Transverse colon (tissue), 4 donors: ENCODE results near the gene GMPPA. TPM values are rescaled to one million over a fixed set of nuclear protein-coding genes. Genes with fewer than 3 reads are reported as not detected.

Source experiments
- DNase-seq: peaks from one replicate; pipeline ENCODE4 v3.0.0-alpha.2; 2019
- H3K27ac ChIP-seq, 4 donors: fragments of 200-600 bp; sonication (generic); 2 replicates each; pipeline ENCODE4 v1.5.1; 2016 to 2018; ENCODE audit warnings: inconsistent platforms in 4 of 4
- H3K27me3 ChIP-seq: fragments of 200-600 bp; sonication (generic); 2 replicates; pipeline ENCODE4 v1.5.1; 2017; ENCODE audit warnings: inconsistent platforms
- H3K36me3 ChIP-seq, 4 donors: fragments of 200-600 bp; sonication (generic); 2 replicates each; pipeline ENCODE4 v1.5.1; 2017 to 2019; ENCODE audit warnings: inconsistent platforms in 4 of 4
- H3K4me1 ChIP-seq, 4 donors: fragments of 200-600 bp; sonication (generic); 2 replicates each; pipeline ENCODE4 v1.5.1; 2017 to 2020; ENCODE audit warnings: inconsistent platforms in 4 of 4
- H3K4me3 ChIP-seq, 4 donors: fragments of 200-600 bp; sonication (generic); 1 replicate in 1 of 4; 2 replicates in 3 of 4; pipeline versions ENCODE4 v1.5.1 to v1.6.1; 2017 to 2019; ENCODE audit warnings: inconsistent platforms in 4 of 4
- H3K9me3 ChIP-seq, 2 donors: fragments of 200-600 bp; sonication (generic); 2 replicates each; pipeline ENCODE4 v1.5.1; 2017 to 2019; ENCODE audit warnings: inconsistent platforms in 2 of 2
- EP300 ChIP-seq: sonication (generic); formaldehyde crosslinking; IDR thresholded peaks from one replicate; pipeline ENCODE4 v1.6.1; 2017; ENCODE audit warnings: antibody characterized with exemption, low read depth
- POLR2A ChIP-seq: fragments of 450-650 bp; IDR thresholded peaks from one replicate; pipeline ENCODE4 v1.6.1; 2016; ENCODE audit warnings: antibody characterized with exemption, mild to moderate bottlenecking, moderate library complexity
- POLR2AphosphoS5 ChIP-seq, 3 donors: sonication (generic); formaldehyde crosslinking; IDR thresholded peaks; one replicate each; pipeline ENCODE4 v1.6.1; 2016; ENCODE audit warnings: antibody characterized with exemption in 3 of 3
- WGBS, 2 donors: methylation state at CpG; one replicate each; pipeline ENCODE4 v1.1.5; 2018; ENCODE audit warnings: low coverage in 1 of 2; 5-methylcytosine and 5-hydroxymethylcytosine counted together
- in situ Hi-C, 4 donors: fragments of 200-750 bp; cut with MboI; loops; one replicate each; pipeline versions ENCODE4 v1.15.0 to v1.15.1; 2017; ENCODE audit warnings: low sequenced_read_pairs in 3 of 4, low pct_ligation_motif_present in 1 of 4, low pct_unique_long_range_greater_than_20kb in 1 of 4
- intact Hi-C: fragments of 100-400 bp; cut with DNase I; formaldehyde crosslinking; loops from one replicate; pipeline ENCODE4 v1.15.1; 2023; ENCODE audit warnings: low total_unique reads
- total RNA-seq, 4 donors: library from RNA; depleted of rRNA; stranded (reverse); fragments of >200 nt; gene quantifications; one replicate each; pipeline ENCODE4 v1.1.0, GENCODE V29; 2016
- TF ChIP-seq, protein P1 (sequence below), 5 experiments: fragments of 200-600 bp in 3 of 5; fragments of 450-650 bp in 2 of 5; sonication (generic) in 3 of 5; IDR thresholded peaks; 1 replicate in 2 of 5; 2 replicates in 3 of 5; pipeline ENCODE4 v1.5.1; 2016 to 2017; ENCODE audit warnings: antibody characterized with exemption in 5 of 5, inconsistent platforms in 3 of 5, mild to moderate bottlenecking in 2 of 5, moderate library complexity in 1 of 5

GMPPA gene
- total RNA-seq, 4 donors from 2014 or later = 25.1 to 41.1 (median 36.4) TPM

DNA sequence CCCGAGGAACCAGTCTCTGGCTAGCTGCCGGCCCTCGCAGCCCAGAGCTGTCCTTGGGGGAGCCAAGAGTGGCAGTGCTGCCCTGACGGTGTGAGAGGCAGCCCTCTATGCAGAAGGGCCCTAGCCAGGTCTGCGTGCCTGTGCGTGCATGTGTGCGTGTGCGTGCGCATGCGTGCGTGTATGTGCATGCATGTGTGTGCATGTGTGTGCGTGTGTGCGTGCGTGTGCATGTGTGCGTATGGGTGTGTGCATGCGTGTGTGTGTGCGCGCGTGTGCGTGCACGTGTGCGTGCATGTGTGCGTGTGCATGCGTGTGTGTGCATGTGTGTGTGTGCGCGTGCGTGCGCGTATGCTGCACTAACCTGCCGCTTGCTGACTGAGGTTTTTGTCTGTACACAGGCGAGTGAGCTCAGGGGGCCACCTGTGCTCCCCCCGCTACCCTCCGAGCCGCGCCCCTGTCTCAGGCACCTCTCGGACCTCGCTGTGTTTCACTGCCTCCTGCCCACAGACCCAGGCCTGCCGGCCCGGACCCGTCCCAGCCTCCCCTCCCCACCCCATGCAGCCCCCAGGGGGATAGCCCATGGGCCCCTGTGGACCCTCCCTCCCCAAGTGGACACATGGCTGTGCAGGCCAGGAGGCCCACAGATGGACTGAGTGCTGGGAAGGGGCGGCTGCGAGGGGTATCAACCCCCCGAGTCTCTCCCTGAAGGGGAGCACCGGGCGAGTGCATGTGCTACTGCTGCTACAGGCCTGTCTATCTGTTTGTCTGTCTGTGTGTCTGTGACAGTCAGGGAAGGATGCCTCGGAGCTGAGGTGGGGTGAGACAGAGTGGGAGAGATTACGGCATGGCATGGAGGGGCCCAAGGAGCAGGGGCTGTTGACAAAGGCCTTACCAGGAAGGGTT is 32.8 kb upstream of the GMPPA start:
- in situ Hi-C loops (no loop called here), intact Hi-C loops (no loop called here)
- DNase-seq = no peak
- TF ChIP-seq POLR2A (no peak), POLR2AphosphoS5 (IDR thresholded peaks at IDR 0.05) (no peak), EP300 (no peak)
- TF ChIP-seq, protein P1, sequence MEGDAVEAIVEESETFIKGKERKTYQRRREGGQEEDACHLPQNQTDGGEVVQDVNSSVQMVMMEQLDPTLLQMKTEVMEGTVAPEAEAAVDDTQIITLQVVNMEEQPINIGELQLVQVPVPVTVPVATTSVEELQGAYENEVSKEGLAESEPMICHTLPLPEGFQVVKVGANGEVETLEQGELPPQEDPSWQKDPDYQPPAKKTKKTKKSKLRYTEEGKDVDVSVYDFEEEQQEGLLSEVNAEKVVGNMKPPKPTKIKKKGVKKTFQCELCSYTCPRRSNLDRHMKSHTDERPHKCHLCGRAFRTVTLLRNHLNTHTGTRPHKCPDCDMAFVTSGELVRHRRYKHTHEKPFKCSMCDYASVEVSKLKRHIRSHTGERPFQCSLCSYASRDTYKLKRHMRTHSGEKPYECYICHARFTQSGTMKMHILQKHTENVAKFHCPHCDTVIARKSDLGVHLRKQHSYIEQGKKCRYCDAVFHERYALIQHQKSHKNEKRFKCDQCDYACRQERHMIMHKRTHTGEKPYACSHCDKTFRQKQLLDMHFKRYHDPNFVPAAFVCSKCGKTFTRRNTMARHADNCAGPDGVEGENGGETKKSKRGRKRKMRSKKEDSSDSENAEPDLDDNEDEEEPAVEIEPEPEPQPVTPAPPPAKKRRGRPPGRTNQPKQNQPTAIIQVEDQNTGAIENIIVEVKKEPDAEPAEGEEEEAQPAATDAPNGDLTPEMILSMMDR (IDR thresholded peaks at IDR 0.05) = no peak
- no peak overlapping the region for H3K4me3 ChIP-seq
- no peaks in the 10 kb centered on the region for H3K36me3 ChIP-seq
- no peaks in the 10 kb centered on the region for H3K27me3 ChIP-seq
- H3K4me1 ChIP-seq = peaks cover 0 to 7% (median 0%) of the 10 kb centered on the region in 4 donors
- 77 to 88% methylated on average over 2 to 40 of the region's 47 CpGs for WGBS, 2 donors
- H3K27ac ChIP-seq = peak overlapping the region in 3 of 4 donors; percentile 85 to 96 (median 85)
- H3K9me3 ChIP-seq = no peaks in the 10 kb centered on the region

DNA sequence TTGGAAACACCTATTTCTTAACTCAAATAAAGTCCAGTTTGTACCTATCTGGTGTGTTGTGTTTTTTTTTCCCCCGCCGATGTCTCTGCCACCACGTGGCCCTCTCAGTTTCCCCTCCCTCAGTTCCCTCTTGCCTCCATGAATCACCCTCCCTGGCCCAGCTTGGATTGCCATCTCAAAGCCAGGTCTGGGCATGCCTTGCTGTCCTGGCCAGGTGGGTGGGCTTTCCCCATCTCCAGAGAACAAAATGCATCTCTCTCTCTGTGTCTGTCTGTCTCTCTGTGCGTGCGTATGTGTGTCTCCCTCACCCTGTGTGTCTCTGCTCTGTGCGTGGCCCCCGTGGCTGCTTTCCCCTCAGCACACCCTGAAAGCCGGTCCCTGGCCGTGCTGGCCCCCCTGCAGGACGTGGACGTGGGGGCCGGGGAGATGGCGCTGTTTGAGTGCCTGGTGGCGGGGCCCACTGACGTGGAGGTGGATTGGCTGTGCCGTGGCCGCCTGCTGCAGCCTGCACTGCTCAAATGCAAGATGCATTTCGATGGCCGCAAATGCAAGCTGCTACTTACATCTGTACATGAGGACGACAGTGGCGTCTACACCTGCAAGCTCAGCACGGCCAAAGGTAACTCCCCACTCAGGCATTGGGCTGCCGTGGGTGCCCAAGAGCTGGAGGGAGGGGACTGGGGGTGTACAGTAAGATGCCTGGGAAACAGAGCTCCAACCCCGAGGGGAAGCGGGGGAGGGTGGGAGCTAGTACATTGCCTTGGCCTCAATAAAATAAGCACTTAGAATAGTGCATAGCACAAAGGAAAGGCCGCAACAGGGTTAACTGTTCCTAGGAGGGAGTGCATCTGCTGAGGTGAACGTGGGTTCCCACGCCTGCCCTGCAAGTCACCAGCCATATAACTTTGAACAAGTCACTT is 31.6 kb upstream of the GMPPA start:
- Histone ChIP-seq H3K4me3 (no peak overlapping the region), H3K9me3 (no peaks in the 10 kb centered on the region), H3K4me1 (peaks cover 0 to 7% (median 0%) of the 10 kb centered on the region in 4 donors), H3K27me3 (no peaks in the 10 kb centered on the region), H3K27ac (peak overlapping the region in 3 of 4 donors; percentile 40 to 96 (median 59)), H3K36me3 (no peaks in the 10 kb centered on the region)
- TF ChIP-seq EP300 = no peak
- TF ChIP-seq POLR2A = no peak
- no peak for TF ChIP-seq POLR2AphosphoS5 (IDR thresholded peaks at IDR 0.05)
- TF ChIP-seq, protein P1 (IDR thresholded peaks at IDR 0.05) = no peak
- 78% methylated on average over 28 of the region's 28 CpGs; no CpG with 5 or more reads in 1 of the 2 donors for WGBS, 2 donors
- in situ Hi-C loops (no loop called here), intact Hi-C loops (no loop called here)
- DNase-seq = no peak

DNA sequence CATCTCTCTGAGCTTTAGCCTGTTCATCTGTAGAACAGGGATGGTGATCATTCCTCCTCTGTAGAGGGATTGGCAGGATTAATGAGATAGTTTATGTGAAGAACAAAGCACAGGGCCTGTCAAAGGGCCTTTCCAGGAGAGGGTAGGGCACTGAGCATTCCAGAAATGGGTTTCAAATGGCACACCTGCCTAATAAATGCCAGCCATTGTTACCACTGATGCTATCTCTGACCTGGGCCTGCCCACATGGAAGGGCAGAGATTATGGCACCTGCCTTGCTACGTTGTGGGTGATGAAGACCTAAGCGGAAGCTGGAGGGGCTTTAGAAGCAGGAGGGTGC is 31.0 kb upstream of the GMPPA start:
- WGBS, 2 donors = 55% methylated on average over 2 of the region's 2 CpGs; no CpG with 5 or more reads in 1 of the 2 donors

More for the DNA sequence above, 31.0 kb upstream of the GMPPA start:
- DNase-seq = no peak
- Histone ChIP-seq H3K36me3 (no peaks in the 10 kb centered on the region), H3K4me3 (no peak overlapping the region), H3K9me3 (no peaks in the 10 kb centered on the region), H3K4me1 (peaks cover 0 to 7% (median 0%) of the 10 kb centered on the region in 4 donors), H3K27ac (peak overlapping the region in 2 of 4 donors; percentile 59 to 96), H3K27me3 (no peaks in the 10 kb centered on the region)
- TF ChIP-seq, protein P1 (IDR thresholded peaks at IDR 0.05) = no peak
- no peak for TF ChIP-seq EP300
- no peak for TF ChIP-seq POLR2A
- TF ChIP-seq POLR2AphosphoS5 (IDR thresholded peaks at IDR 0.05) = no peak
- intact Hi-C loops (no loop called here), in situ Hi-C loops (no loop called here)
